HG03280 (cell line): ENCODE data around the gene LIG1.

Experiments used
- ATAC-seq: cut with Tn5 transposase; IDR thresholded peaks from one replicate; pipeline ENCODE4 v1.9.1; 2021; ENCODE audit warnings: mild to moderate bottlenecking, moderate library complexity; ENCODE audit not compliant: unreplicated experiment

LIG1 gene

DNA sequence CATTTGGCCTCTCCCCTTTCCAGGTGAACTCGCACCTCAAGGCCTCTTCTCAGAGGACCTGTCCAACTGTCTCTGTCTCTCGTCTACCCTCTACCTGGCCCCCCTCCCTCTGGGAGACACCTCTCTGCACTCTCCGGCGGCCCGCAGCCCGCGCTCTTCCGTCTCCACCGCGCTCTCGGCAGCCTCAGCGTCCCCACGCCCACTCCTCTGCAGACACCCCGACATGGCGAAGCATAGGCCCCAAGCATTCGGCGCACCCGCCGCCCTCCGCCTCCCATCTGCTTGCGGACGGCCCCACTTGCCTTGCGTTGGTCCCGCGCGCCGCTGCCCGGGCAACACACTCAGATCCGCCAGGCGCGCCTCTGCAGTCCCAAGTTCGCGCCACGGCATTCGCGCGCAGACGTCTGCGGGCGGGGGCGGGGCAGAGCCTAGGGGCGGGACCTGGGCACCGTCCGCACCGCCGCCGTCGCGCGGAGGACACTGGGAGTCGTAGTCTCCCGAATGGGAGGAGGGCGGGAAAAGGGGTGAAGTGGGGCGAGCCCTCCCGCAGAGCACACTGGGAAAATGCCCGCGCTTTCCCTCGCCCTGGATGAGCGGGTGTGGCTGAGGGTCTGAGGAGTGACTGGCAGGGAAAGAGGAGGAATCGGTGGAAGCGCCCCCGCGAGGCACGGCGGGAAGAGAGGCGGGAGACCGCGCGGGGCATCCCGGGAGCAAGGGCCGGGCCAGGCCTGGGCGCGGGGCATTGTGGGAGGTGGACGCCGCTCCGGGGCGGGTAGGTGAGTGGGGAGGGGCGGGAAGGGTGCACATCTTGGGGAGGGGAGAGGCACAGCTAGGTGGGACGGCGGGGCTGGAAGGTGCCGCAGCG, at the start of gene LIG1, which contains the start of gene ZSWIM9:
Gene LIG1 (minus strand): TSS at position 406 of the 865 bp plus-strand sequence. CDS start 4,778 bp downstream, outside the sequence.
Gene ZSWIM9 (plus strand): TSS at position 742 of the 865 bp plus-strand sequence. CDS start 1,123 bp downstream, outside the sequence.
- ATAC-seq = peak; percentile 80

- no peak for ATAC-seq
Observed at GRCh38 chr19:48218997-48219396, 48.9 kb upstream of the LIG1 start.

- no peak for ATAC-seq
Observed at GRCh38 chr19:48216933-48217332, 46.8 kb upstream of the LIG1 start.

DNA sequence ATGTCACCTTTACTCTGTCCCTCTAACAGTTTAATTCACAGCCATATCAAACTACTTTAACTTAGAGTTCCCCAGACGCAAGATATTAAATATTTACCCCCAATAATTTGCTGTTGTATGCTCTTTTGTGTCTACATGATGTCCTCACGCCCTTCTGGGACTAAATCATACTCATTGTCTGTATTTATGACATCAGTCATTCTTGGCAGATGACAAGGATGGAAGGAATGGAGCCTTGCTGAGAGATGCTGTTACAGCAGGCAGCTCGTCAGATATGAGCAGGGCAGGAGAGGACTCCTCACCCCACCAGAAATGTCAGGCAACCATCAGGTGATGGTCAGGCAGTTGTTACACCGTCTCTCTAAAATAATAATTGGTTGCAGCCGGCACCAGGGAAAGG, 43.8 kb upstream of the LIG1 start:
- ATAC-seq = no peak

GRCh38 chr19:48210005-48210404, 39.9 kb upstream of the LIG1 start:
- ATAC-seq = no peak

DNA sequence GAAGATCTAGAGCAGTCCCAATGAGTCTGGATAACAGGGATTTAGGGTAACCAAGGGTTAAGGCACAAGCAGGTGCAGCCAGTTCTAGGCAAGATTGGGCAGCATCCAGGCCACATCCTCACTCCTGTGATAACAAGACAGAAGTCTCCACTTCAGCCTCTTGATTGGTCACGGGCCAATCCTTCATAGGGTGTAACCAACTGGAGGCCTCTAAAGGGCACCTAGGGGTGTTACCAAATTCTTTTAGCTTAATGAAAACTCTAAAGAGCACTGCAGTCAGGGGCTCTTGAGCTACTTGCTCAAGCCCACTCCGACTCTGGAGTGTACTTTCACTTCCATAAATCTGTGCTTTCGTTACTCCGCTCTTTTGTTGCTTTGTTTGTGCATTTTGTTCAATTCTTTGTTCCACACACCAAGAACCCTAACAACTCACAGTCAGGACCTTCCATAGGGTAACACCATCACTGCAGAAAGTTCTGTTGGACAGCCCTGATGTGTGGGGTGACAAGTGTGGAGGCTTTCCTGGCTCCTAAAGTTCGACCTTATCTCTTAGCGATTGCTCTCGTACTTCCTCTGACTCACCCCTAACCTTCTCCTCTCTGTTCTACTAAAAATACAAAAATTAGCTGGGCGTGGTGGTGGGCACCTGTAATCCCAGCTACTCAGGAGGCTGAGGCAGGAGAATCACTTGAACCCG, 36.4 kb upstream of the LIG1 start:
- ATAC-seq = no peak

GRCh38 chr19:48203794-48204628, 33.9 kb upstream of the LIG1 start:
- peak; percentile 96 for ATAC-seq

DNA sequence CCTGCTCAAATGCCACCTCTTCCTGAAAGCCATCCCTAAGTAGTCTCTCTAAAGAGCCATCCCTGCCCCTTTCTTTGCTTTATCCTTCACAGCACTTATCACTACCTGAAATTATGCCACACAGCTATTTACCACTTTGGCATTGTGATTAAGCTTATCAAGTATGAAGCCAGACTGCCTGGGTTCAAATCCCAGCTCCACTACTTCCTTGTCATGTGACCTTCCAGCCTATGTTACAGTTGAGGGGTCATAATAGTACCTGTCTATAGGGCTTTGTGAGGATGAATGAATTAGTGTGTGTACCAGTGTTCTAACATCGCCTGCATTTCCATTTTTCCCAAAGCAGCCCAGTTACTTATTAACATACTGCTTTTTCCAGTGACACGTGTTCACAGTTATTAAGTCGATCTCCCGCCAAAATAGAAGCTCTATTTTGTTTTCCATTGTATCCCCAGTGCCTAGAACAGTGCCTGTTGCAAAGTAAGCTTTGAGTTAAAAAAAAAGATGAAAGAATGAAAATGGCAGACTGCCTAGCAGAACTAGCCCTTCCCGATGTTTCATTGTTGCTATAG, 33.2 kb upstream of the LIG1 start:
- no peak for ATAC-seq

- ATAC-seq = no peak
Observed at GRCh38 chr19:48196933-48197665, 27.0 kb upstream of the LIG1 start.

DNA sequence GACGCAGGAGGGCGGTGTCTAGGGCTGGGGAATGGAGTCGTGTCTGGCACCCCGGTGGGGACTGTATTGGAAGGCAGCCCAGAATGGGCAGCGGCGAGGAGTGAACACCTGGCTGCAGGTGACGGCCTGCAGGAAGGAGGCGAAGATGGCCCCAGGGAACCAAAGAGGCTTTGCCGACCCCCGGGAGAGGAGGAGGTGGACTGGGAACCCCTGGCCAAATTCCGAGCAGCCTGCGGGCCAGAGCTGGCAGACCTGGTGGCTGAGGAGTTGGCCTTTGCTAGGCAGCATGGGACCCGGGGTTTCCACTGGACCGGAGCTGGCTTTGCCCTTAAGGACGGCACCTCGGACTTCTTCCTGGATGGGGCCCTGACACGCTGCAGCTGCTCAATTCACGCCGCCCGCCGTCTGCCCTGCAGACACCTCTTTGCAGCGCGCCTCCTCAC, 26.2 kb upstream of the LIG1 start:
- ATAC-seq = no peak

DNA sequence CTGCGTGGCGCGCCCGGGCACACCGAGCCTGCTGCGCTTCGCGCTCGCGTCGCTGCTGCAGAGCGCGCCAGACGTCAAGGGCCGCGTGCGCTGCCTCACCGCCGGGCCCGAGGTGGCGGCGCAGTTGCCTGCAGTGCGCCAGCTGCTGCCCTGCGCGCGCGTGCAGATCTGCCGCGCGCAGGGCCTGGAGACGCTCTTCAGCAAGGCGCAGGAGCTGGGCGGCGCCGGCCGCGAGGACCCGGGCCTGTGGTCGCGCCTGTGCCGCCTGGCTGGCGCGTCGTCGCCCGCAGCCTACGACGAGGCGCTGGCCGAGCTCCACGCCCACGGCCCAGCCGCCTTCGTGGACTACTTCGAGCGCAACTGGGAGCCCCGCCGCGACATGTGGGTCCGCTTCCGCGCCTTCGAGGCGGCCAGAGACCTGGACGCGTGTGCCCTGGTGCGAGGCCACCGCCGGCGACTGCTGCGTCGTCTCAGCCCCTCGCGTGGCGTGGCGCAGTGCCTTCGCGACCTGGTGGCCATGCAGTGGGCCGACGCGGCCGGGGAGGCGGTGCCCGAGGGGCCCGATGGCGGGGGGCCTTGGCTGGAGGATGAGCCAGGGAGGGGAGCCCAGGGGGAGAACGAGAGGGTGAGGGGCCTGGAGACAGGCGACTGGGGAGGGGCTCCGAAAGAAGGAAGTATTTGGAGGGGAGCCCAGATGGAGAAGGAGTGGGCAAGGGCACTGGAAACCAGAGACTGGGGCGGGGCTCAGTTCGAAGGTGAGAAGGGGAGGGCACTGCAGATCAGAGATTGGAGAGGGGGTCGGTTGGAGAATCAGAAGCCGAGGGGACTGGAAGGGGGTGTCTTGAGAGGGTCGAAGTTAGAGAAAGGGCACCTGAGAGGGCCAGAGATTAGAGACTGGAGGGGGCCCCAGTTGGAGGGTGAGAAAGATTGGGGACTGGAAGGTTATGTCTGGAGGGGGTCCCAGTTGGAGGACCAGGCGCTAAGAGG, 25.0 kb upstream of the LIG1 start:
- ATAC-seq = no peak

DNA sequence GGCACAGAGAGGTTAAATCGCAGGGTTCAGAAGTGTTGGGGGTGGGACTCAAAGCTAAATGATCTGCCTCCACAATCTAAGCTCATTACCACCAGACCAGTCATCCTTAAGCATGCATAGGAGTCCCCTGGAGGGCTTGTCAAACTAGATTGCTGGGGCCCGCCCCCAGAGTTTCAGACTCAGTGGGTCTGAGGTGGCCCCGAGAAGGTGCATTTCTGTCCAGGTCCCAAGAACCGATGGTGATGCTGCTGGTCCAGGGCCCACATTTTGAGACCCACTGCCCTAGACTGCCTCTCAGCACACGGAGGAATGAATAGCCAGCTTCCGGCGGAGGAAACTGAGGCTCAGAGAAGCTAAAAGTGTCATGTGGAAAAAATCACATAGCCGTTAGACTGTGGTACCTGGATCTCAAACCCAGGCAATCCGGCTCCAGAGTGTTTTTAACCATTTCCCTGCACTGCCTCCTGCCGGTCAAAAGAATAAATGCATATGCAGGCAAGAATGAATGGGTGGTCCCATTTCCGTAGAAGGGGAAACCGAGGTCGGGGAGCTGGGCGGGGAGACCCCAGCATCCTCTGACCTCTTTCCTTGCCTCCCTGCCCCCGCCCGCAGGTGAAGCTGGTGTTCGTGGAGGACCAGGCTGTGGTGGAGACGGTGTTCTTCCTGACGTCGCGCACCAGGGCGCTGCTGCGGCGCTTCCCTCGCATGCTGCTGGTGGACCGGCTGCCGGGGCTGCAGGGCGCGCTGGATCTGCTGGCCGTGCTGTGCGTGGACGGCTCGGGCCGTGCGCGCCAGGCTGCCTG, 24.1 kb upstream of the LIG1 start:
- no peak for ATAC-seq

DNA sequence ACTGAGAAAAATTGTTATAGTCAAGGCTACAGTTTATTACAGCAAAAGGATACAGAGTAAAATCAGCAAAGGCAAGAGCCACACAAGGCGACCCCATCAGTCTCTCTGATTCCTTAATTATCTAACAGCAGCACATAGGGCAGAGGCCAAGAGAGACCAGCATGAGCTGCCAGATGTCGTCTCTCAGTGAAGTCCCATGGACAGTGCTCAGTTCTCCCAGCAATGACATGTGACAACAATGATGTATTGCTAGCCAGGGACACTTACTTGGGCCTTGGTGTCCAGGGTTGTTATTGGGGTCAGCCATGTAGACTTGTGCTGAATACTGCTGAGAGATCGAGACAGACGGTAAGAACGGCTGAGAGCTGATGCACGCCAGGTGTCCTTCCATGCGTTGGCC, 22.6 kb upstream of the LIG1 start:
- ATAC-seq = no peak

DNA sequence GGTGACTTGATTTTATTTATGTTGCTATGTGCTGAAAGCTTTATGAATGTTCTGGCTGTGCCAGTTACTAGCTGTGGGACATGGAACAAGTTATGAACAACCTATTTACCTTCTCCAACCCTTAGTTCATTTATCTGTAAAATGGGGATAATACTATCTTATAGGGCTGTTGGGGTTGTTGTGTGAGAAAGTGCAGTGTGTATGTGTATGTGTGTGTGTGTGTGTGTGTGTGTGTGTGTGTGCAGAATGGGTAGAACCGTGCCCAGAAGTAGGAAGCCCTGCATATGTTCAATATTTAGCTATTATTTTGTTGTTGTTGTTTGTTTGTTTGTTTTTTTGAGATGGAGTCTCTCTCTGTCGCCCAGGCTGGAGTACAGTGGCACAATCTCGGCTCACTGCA, 20.7 kb upstream of the LIG1 start:
- ATAC-seq = no peak

DNA sequence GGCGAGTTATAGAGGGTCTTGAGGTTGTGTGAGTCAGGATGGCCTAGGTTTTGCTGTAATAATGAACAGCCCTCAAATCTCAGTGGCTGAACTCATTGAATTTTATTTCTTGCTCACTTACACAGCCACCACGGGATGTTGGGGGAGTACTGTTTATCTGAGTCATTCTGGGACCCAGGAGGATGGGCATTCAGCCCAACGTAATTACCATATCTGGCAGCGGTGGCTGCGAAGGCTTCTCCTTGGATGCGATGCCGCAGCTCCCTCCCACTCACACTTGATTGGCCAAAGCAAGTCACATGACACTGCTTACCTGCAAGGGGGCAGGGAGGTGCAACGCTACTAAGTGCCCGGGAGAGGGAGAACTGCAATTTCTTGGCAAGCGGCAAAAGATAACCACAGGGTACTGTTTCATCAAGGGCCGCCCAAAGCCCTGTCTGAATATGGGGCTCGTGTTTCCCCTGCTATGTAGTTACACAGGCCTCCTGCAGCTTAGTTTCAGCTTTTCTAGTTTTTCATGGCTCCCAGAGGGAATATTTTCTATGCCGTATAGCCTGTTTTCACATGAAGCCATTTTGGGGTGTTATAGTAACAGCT, 20.2 kb upstream of the LIG1 start:
- peak; percentile 59 for ATAC-seq

DNA sequence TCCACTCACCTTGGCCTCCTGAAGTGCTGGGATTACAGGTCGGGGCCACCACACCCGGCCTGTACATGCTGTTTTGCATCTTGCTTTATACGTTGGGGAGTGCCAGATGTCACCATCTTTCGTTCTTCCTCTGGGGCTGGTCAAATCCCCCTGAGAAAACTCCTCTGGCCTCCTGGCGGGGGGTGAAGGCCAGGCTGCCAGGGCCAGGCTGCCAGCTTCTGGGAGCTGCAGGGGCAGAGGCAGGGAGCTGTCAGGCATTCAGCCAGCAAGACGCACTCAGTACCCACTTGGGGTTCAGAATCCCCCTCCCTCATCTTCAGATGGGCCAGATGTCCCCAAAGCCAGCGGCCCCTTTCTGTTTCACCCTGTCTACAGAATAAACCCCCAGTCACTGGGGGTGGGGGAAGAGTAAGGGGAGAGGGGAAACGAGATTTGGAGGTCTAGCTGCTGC, 16.4 kb upstream of the LIG1 start:
- no peak for ATAC-seq

- ATAC-seq = no peak
Observed at GRCh38 chr19:48186015-48186414, 15.9 kb upstream of the LIG1 start.

DNA sequence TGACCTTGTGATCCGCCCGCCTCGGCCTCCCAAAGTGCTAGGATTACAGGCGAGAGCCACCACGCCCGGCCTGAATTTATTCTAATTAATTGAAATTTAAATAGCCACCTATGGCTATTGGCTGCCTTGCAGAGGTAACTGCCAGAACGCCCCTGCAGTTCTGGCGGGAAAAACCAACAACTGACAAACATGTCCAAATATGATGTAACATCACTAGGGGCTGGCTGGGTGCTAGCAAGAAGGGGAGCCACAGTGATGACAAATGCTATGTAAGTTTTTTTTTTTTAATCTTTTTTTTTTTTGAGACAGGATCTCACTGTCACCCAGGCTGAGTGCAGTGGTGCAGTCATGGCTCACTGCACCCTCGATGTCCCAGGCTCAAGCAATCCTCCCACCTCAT, 13.2 kb upstream of the LIG1 start:
- ATAC-seq = no peak
